AG04450 (cell line): ENCODE results near the gene CD44. TPM values are rescaled to one million over a fixed set of nuclear protein-coding genes. Genes with fewer than 3 reads are reported as not detected.
A peak's percentile ranks its signal among the peaks of the same experiment; 100 is the strongest.

Source experiments
- CTCF ChIA-PET: fragments of 300-600, 350-600 bp; formaldehyde crosslinking; extraction: SDS; loops from one replicate; lab custom pipeline; 2022; ENCODE audit warnings: antibody characterized with exemption, inconsistent platforms; lab: Charles Lee
- POLR2A ChIA-PET: fragments of 350-600 bp; formaldehyde crosslinking; extraction: SDS; loops from one replicate; lab custom pipeline; 2021; ENCODE audit warnings: antibody characterized with exemption, inconsistent platforms; lab: Yijun Ruan, JAX
- DNase-seq: peaks from one replicate; pipeline ENCODE4 v3.0.0-alpha.2; 2011; ENCODE audit warnings: low read depth, low spot score
- H3K27ac ChIP-seq: one replicate; pipeline ENCODE4 v1.5.1; 2012; ENCODE audit warnings: low read depth, low read length, control low read depth
- H3K27me3 ChIP-seq: one replicate; pipeline ENCODE4 v1.6.0; 2012; ENCODE audit warnings: low read length; ENCODE audit not compliant: control insufficient read depth, insufficient read depth
- H3K4me3 ChIP-seq: 2 replicates; pipeline ENCODE4 v1.5.1; 2011; ENCODE audit warnings: mild to moderate bottlenecking, low read depth, low read length, control low read depth
- H3K9me3 ChIP-seq: 2 replicates; pipeline ENCODE4 v1.5.1; 2012; ENCODE audit warnings: low read length; ENCODE audit not compliant: control insufficient read depth, insufficient read depth
- CTCF ChIP-seq: IDR thresholded peaks from 2 replicates; pipeline ENCODE4 v1.5.1; 2011; ENCODE audit warnings: low read depth, low read length, control low read depth, inconsistent platforms
- polyA plus RNA-seq: library from polyadenylated mRNA; depleted of rRNA; stranded (reverse); fragments of >200 nt; gene quantifications from 2 replicates; pipeline ENCODE4 v1.2.3, GENCODE V29; 2011

CD44 gene
- polyA plus RNA-seq, 1 experiment, result 1,817 TPM

GRCh38 chr11:35138606-35138942, 397 bp upstream of the CD44 start:
- POLR2A ChIA-PET, result interaction anchor here (0.6 to 2.6 kb wide), 11 partner anchors 11 to 212 kb away, joined by 3 to 15 read pairs (median 6); no protein-coding TSS in a partner anchor

GRCh38 chr11:35139722-35140282, 831 bp downstream of the CD44 start:
- peak overlapping the region; percentile 69 for H3K27ac ChIP-seq
- H3K4me3 ChIP-seq, result peak overlapping the region; percentile 98
- ChIA-PET CTCF (interaction anchor here (1.0 to 1.6 kb wide), 3 partner anchors 166 to 1126 kb away, joined by 3 to 5 read pairs (median 4); no protein-coding TSS in a partner anchor), POLR2A (interaction anchor here (0.7 to 2.6 kb wide), 13 partner anchors 10 to 167 kb away, joined by 3 to 15 read pairs (median 3); no protein-coding TSS in a partner anchor)
- H3K27me3 ChIP-seq, result no peaks in the 10 kb centered on the region
- TF ChIP-seq CTCF, result no peak
- DNase-seq, result no peak
- no peaks in the 10 kb centered on the region; the same call in 1 of the 2 replicates for H3K9me3 ChIP-seq

More at GRCh38 chr11:35138606-35138942, 397 bp upstream of the CD44 start:
- H3K27ac ChIP-seq, result peak overlapping the region; percentile 47
- no peak for TF ChIP-seq CTCF
- H3K9me3 ChIP-seq, result no peaks in the 10 kb centered on the region; the same call in 1 of the 2 replicates
- no peaks in the 10 kb centered on the region for H3K27me3 ChIP-seq
- CTCF ChIA-PET, result interaction anchor here (0.6 to 1.6 kb wide), 4 partner anchors 38 to 254 kb away, joined by 3 to 5 read pairs (median 4); no protein-coding TSS in a partner anchor
- peak overlapping the region; percentile 98 for H3K4me3 ChIP-seq
- no peak for DNase-seq

- no peak for TF ChIP-seq CTCF
- H3K27ac ChIP-seq, result peak overlapping the region; percentile 71
- no peak for DNase-seq
- ChIA-PET POLR2A (interaction anchor here (0.6 to 1.8 kb wide), 5 partner anchors 14 to 250 kb away, joined by 3 to 7 read pairs (median 3); no protein-coding TSS in a partner anchor), CTCF (interaction anchor here (0.6 to 1.3 kb wide), 2 partner anchors 251 to 1125 kb away, joined by 3 read pairs; no protein-coding TSS in a partner anchor)
- H3K4me3 ChIP-seq, result peak overlapping the region; percentile 98
- no peaks in the 10 kb centered on the region; the same call in 1 of the 2 replicates for H3K9me3 ChIP-seq
- H3K27me3 ChIP-seq, result no peaks in the 10 kb centered on the region
Measured at GRCh38 chr11:35141071-35141470, 2.1 kb downstream of the CD44 start.

GRCh38 chr11:35141571-35141971, 2.6 kb downstream of the CD44 start:
- Histone ChIP-seq H3K9me3 (no peaks in the 10 kb centered on the region; the same call in 1 of the 2 replicates), H3K4me3 (peak overlapping the region; percentile 98), H3K27ac (peak overlapping the region; percentile 71), H3K27me3 (no peaks in the 10 kb centered on the region)
- no peak for TF ChIP-seq CTCF
- POLR2A ChIA-PET, result interaction anchor here (0.6 to 1.8 kb wide), 5 partner anchors 34 to 250 kb away, joined by 3 to 7 read pairs (median 5); no protein-coding TSS in a partner anchor
- DNase-seq, result no peak
- CTCF ChIA-PET, result interaction anchor here (0.6 kb wide), 1 partner anchor 250 kb away, joined by 3 read pairs; no protein-coding TSS in a partner anchor
